BJ (cell line): ENCODE measurements around the gene CCDC102B. TPM values are rescaled to one million over a fixed set of nuclear protein-coding genes. Genes with fewer than 3 reads are reported as not detected.
"Not testable (repeated sequence)": the region's sequence is repeated elsewhere in the genome, so short reads cannot be mapped to it uniquely, and the experiment has no call there.

Experiments used
- CTCF ChIA-PET: fragments of 350-600 bp; formaldehyde crosslinking; extraction: SDS; loops from one replicate; lab custom pipeline; 2021; ENCODE audit warnings: antibody characterized with exemption, inconsistent platforms; lab: Yijun Ruan, JAX
- POLR2A ChIA-PET: fragments of 300-600 bp; sonication (Branson Sonifier 250); formaldehyde crosslinking; extraction: SDS; loops from one replicate; lab custom pipeline; 2021; ENCODE audit warnings: antibody characterized with exemption; lab: Charles Lee
- DNase-seq: peaks from one replicate; pipeline ENCODE4 v3.0.0-alpha.2; 2011; ENCODE audit warnings: low read depth
- H3K27me3 ChIP-seq: 2 replicates; pipeline ENCODE4 v1.6.0; 2011; ENCODE audit warnings: low read length; ENCODE audit not compliant: control insufficient read depth, insufficient read depth
- H3K36me3 ChIP-seq: 2 replicates; pipeline ENCODE4 v1.5.1; 2011; ENCODE audit warnings: low read length; ENCODE audit not compliant: control insufficient read depth, insufficient read depth
- H3K4me3 ChIP-seq: 2 replicates; pipeline ENCODE4 v1.5.1; 2011; ENCODE audit warnings: low read depth, mild to moderate bottlenecking, control low read depth, low read length
- polyA plus RNA-seq: library from polyadenylated mRNA; depleted of rRNA; stranded (reverse); fragments of >200 nt; gene quantifications from 2 replicates; pipeline ENCODE4 v1.2.3, GENCODE V29; 2011
- TF ChIP-seq, protein P1 (sequence below): IDR thresholded peaks from 2 replicates; pipeline ENCODE4 v1.5.1; 2011; ENCODE audit warnings: low read depth, mild to moderate bottlenecking, control low read depth, inconsistent platforms, low read length, moderate library complexity; ENCODE audit not compliant: insufficient read depth

Gene CCDC102B
- polyA plus RNA-seq, 1 experiment = 2.8 TPM

DNA sequence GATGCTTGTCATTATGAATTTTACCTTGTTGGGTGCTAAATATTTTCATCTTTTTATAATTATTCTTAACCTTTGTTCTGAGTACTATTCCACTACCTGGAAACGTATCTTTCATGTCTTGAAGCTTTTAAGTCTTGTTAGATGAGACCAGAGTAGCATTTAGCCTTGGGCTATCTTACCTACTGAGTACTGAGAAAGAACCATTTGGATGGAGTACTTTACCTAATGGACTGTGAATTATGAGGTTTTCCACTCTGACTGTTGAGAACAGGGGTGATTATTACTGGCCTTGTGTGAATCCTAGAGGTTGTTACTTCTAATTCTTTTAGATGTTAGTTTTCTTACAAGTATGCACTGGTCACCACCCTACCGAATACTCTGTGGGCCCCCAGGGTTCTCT lies 63.5 kb downstream of the CCDC102B start:
- POLR2A ChIA-PET = no interaction called here
- no peak for DNase-seq

DNA sequence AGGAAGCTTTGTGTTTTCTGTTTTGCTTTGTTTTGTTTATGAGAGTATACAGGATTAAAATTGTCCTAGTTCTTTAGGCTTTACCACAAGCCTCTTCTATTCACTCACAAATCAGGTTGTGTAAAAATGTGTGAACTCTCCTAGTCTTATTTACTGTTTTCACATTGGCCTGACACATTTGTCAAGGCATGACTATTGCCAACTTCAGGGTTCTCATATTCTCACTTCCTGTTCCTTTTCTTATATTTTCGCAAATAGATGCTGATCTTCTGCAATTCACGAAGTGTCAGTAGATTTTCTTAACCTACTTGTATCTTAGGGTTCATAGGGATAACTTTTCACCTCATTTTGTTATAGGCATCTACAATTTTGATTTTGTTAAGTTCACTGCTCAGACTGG lies 67.1 kb downstream of the CCDC102B start:
- POLR2A ChIA-PET = no interaction called here
- no peak overlapping the region for H3K4me3 ChIP-seq
- CTCF ChIA-PET = no interaction called here
- H3K27me3 ChIP-seq = no peaks in the 10 kb centered on the region
- TF ChIP-seq, protein P1, sequence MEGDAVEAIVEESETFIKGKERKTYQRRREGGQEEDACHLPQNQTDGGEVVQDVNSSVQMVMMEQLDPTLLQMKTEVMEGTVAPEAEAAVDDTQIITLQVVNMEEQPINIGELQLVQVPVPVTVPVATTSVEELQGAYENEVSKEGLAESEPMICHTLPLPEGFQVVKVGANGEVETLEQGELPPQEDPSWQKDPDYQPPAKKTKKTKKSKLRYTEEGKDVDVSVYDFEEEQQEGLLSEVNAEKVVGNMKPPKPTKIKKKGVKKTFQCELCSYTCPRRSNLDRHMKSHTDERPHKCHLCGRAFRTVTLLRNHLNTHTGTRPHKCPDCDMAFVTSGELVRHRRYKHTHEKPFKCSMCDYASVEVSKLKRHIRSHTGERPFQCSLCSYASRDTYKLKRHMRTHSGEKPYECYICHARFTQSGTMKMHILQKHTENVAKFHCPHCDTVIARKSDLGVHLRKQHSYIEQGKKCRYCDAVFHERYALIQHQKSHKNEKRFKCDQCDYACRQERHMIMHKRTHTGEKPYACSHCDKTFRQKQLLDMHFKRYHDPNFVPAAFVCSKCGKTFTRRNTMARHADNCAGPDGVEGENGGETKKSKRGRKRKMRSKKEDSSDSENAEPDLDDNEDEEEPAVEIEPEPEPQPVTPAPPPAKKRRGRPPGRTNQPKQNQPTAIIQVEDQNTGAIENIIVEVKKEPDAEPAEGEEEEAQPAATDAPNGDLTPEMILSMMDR = no peak
- no peak for DNase-seq
- no peaks in the 10 kb centered on the region for H3K36me3 ChIP-seq

More for the DNA sequence above, 63.5 kb downstream of the CCDC102B start:
- Histone ChIP-seq H3K36me3 (no peaks in the 10 kb centered on the region), H3K4me3 (no peak overlapping the region), H3K27me3 (no peaks in the 10 kb centered on the region)
- TF ChIP-seq, protein P1 = no peak
- CTCF ChIA-PET = no interaction called here

DNA sequence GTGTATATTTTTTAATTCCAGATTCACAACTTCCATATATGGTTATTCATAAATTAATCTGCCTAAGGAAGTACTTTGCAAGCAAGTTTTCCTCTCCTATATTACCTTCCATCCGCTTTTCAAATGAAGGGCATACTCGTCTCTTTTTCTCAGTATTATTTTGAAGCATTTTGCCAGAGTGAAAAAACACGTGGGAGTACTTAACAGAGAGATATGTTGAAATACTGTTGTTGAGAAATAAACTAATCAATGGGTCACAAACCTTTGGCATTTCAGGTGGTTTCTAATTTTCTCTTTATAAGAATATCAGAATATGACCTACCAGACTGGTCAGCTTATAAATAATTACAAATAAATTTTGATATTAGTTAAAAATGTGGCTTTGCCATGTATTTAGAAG lies 67.6 kb downstream of the CCDC102B start:
- CTCF ChIA-PET = no interaction called here

GRCh38 chr18:68873003-68873402 lies 75.1 kb downstream of the CCDC102B start:
- no peak overlapping the region for H3K4me3 ChIP-seq
- TF ChIP-seq, protein P1 = no peak
- ChIA-PET POLR2A (no interaction called here), CTCF (no interaction called here)
- no peaks in the 10 kb centered on the region for H3K36me3 ChIP-seq
- DNase-seq = no peak
- H3K27me3 ChIP-seq = no peaks in the 10 kb centered on the region

More for the DNA sequence above, 67.6 kb downstream of the CCDC102B start:
- POLR2A ChIA-PET = no interaction called here
- Histone ChIP-seq H3K27me3 (no peaks in the 10 kb centered on the region), H3K4me3 (no peak overlapping the region), H3K36me3 (no peaks in the 10 kb centered on the region)
- TF ChIP-seq, protein P1 = no peak
- no peak for DNase-seq

GRCh38 chr18:68874361-68874760 lies 76.5 kb downstream of the CCDC102B start:
- ChIA-PET POLR2A (no interaction called here), CTCF (no interaction called here)
- Histone ChIP-seq H3K36me3 (no peaks in the 10 kb centered on the region), H3K4me3 (no peak overlapping the region), H3K27me3 (no peaks in the 10 kb centered on the region)
- TF ChIP-seq, protein P1 = no peak
- peak; percentile 13 for DNase-seq

DNA sequence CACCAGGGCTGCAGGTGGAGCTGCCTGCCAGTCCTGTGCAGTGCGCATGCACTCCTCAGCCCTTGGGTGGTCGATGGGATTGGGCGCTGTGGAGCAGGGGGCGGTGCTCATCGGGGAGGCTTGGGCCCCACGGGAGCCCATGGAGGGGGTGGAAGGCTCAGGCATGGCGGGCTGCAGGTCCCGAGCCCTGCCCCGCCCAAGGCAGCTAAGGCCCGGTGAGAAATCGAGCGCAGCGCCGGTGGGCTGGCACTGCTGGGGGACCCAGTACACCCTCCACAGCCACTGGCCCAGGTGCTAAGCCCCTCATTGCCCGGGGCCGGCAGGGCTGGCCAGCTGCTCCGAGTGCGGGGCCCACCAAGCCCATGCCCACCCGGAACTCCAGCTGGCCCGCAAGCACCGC lies 82.1 kb downstream of the CCDC102B start:
- H3K36me3 ChIP-seq, H3K27me3 ChIP-seq, H3K4me3 ChIP-seq, DNase-seq, POLR2A ChIA-PET, CTCF ChIA-PET: not testable (repeated sequence)
